GM19372 (cell line): ENCODE measurements around the gene SEMA5A.
A peak's percentile ranks its signal among the peaks of the same experiment; 100 is the strongest.

Experiments used
- ATAC-seq: cut with Tn5 transposase; IDR thresholded peaks from one replicate; pipeline ENCODE4 v1.9.1; 2021; ENCODE audit warnings: mild to moderate bottlenecking, low read depth, moderate library complexity; ENCODE audit not compliant: unreplicated experiment

SEMA5A gene

GRCh38 chr5:9452181-9452580 is 93.7 kb downstream of the SEMA5A start:
- ATAC-seq = no peak

GRCh38 chr5:9451037-9451436 is 94.8 kb downstream of the SEMA5A start:
- ATAC-seq = no peak

DNA sequence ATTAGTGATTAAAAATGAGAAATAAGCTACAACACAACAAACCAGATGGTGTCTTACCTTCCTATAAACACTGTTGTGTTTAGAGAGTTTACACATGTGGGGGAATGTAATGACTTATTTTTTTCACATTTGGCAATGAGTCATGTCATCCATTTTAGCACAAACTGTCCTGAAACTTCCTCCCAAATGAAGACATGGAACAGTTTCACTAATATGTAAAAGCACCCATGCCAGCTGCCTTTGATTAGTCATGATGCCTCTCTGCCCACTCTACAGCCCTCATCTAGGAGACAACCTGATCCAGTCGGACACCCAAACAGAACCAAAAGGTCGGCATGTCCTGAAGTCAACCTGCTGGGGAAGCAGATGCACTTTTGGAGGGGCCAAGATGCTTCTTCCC is 98.2 kb downstream of the SEMA5A start:
- no peak for ATAC-seq

DNA sequence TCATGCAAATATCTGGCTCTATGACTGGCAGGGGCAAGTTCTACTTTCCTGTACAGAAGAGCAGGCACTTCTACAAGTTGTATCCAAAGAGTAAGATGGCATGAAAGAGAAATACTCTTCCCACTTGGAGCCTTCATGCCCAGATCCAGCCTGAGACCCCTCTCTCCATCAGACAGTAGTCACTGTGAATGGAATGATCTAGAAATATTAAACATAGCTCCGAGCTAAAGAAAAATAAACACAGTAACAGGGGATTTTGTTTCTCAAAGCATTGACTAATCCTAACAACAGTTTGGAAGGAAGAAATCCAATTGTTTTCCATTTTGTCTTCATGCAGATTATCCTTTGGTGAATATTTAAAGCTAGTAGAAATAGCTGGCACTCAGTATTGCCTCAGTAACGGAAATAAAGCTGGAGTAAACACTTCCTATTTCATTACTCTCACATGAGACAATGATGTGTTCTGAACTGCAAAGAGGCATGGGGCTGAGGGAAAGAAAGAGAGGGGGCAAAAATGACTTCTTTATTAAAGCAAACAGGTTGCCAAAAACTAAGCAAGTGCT is 100.0 kb downstream of the SEMA5A start:
- no peak for ATAC-seq

DNA sequence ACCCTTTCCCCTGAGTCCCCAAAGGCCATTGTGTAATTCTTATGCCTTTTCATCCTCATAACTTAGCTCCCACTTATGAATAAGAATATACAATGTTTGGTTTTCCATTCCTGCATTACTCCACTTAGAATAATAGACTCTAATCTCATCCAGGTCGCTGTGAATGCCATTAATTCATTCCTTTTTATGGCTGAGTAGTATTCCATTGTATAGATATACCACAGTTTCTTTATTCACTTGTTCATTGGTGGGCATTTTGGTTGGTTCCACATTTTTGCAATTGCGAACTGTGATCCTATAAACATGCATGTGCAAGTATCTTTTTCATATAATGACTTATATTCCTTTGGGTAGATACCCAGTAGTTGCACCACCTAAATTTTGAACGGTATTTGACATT is 101.5 kb downstream of the SEMA5A start:
- ATAC-seq = no peak

GRCh38 chr5:9441610-9442009 is 104.3 kb downstream of the SEMA5A start:
- no peak for ATAC-seq

- ATAC-seq = no peak
These were observed 105.4 kb downstream of the SEMA5A start for GRCh38 chr5:9440517-9440916.

- no peak for ATAC-seq
These were observed 106.2 kb downstream of the SEMA5A start for GRCh38 chr5:9439531-9440292.

DNA sequence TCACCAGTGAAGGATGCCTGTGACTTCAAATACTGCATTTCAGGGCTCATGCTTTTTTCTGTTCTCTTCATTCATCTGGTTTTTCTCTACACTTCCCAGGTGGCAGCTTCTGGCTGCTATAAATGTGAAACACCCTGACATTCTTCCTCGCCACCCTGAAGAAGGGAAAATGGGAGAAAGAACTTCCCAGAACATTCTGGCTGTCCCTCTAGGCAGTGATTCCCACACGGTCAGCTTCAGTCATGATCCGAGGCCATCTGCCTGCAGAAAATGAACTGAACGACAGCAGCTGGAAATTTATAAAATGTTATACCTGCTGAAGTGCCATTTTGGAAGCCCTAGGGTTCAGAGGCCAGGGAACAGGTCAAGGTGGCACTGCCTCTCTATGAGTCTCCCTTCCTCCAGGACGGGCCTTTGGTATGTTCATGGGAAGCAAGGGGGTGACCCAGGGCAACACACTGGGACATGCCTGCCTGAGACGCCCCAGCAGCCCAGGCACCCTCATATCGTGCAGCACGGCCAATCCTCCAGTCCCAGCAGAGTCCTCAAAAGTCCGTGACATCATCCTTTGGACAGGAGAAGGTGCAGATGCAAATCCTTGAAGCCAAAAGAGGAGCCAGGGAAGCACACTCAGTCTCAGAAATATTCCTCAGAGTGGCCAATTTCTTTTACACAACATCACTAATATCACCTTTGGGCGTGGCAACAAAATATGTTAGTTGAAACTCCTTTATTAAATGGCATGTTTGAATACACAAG is 107.1 kb downstream of the SEMA5A start:
- no peak for ATAC-seq

GRCh38 chr5:9437741-9438240 is 108.1 kb downstream of the SEMA5A start:
- ATAC-seq = peak; percentile 53

GRCh38 chr5:9431496-9432258 is 114.2 kb downstream of the SEMA5A start:
- ATAC-seq = no peak

DNA sequence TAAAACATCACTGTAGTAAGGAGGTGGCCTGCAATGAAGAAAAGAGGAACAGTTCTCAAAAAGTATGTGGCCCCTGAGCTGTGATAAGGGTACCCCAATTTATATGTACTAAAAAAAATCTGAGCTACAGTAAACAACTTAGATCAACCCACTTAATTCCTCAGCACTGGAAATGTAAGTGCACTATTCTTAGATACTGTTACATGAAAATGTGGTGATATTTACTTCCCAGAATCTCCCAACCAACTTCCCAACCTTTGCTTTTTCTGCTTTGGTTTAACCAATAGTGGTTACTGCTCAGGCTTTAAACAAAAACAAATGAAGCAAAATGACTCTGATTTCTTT is 114.8 kb downstream of the SEMA5A start:
- no peak for ATAC-seq

GRCh38 chr5:9430306-9430705 is 115.6 kb downstream of the SEMA5A start:
- ATAC-seq = no peak

- no peak for ATAC-seq
These were observed 116.1 kb downstream of the SEMA5A start for GRCh38 chr5:9429691-9430215.

- ATAC-seq = peak; percentile 81
These were observed 117.6 kb downstream of the SEMA5A start for GRCh38 chr5:9428272-9428671.

- ATAC-seq = no peak
These were observed 120.2 kb downstream of the SEMA5A start for GRCh38 chr5:9425710-9426109.

DNA sequence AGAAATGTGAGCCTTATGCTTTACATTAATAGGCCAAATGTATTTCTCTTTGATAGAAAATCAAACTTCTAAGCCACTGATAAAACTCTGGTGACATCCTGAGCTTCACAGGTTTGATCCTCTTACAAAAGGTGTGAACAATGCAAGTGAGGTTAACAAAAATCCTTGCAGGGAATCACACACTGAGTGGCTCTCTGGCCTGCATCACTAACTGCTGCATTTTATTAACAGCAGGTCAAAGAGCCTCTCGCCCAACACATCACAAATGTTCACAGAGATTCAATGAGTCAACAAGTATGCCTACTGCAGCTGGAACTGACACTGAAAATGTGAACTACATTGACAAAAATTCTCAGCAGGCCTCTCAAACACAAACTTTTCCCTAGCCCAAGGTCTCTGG is 122.3 kb downstream of the SEMA5A start:
- ATAC-seq = no peak

DNA sequence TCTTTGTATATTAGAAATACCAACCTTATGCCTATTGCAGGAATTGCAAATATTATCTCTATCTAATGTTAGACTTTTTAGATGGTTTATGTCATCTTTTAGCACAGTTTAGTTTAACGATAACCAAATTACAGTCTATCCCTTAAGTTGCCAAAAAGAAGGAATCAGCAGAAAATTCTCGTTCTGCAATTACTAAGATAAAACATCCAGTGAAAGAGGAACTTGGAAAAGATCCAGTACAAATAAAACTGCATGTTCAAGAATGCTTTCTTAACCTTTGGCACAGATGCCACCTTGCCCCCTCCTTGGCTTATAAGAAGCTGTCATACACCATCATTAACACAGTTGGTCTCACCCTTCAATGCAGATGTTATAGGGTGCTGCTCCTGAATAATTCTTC is 124.0 kb downstream of the SEMA5A start:
- no peak for ATAC-seq

GRCh38 chr5:9419794-9420193 is 126.1 kb downstream of the SEMA5A start:
- no peak for ATAC-seq

DNA sequence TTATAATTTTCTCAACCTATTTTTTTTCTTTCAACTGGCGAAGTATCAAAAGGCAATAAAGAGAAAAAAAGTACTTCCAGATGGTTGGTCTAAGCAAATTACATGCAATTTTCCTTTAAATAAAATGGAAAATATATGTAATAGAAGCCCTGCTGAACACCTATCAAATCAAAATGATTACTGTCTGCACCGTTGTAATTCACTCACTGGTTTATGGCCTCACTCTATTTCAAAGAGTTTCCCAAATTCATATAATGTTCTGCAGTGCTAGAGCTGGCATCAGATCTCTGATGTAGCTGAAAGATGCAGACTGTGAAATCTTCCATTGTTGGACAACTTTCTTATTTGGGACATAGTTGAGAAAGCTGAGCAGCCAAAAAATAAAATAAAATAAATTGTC is 130.3 kb downstream of the SEMA5A start:
- no peak for ATAC-seq

- no peak for ATAC-seq
These were observed 130.8 kb downstream of the SEMA5A start for GRCh38 chr5:9415091-9415490.
